Colon (tissue), 2 donors: ENCODE measurements around the gene ZNF106.

Experiments used
- FAIRE-seq: peaks from 2 replicates; lab custom pipeline; 2012; peaks lifted over from hg19 to GRCh38; lab: Jason Lieb, UNC
- donor health status: control.
- donor health status: control.

The ZNF106 gene

GRCh38 chr15:42474827-42475226, 16.1 kb downstream of the ZNF106 start:
- no peak for FAIRE-seq

DNA sequence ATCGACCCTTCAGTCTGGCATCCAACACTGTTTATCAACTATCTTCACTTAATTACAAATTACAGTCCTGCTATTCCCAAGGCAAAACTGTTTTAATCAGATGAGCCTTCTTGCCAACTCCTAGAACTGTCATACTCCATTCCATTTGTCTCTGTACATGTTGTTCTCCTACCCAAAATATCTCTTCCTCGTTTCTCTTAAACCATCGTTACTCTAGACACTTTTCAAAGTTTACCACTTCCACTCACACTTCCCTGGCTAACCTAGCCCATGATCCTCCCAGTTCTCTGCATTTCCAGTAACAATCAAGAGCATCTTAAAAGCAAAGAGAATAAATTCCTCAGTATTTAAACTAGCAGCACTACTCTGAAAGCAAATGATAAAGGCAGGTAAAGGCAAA, 19.9 kb downstream of the ZNF106 start:
- FAIRE-seq = no peak

- FAIRE-seq = no peak
Observed at GRCh38 chr15:42465520-42466259, 25.3 kb downstream of the ZNF106 start.

- FAIRE-seq = no peak
Observed at GRCh38 chr15:42461261-42461660, 29.7 kb downstream of the ZNF106 start.

GRCh38 chr15:42457445-42458442, 33.2 kb downstream of the ZNF106 start:
- FAIRE-seq = no peak

- FAIRE-seq = no peak
Observed at GRCh38 chr15:42456971-42457370, 34.0 kb downstream of the ZNF106 start.

DNA sequence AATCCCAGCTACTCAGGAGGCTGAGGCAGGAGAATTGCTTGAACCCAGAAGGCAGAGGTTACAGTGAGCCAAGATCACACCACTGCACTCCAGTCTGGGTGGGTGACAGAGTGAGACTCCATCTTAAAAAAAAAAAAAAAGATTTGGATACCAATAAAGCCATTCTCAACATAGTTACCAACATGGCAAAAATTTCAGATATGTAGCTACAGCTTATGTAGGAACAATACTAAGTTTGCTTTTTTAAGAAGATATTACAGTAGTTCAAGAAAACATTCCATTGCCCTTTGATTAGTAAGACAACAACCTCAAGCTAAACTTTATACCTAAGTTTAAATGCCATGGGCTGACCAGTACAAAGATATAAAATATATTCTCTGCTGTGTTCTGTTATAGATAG, 34.4 kb downstream of the ZNF106 start:
- FAIRE-seq = no peak

DNA sequence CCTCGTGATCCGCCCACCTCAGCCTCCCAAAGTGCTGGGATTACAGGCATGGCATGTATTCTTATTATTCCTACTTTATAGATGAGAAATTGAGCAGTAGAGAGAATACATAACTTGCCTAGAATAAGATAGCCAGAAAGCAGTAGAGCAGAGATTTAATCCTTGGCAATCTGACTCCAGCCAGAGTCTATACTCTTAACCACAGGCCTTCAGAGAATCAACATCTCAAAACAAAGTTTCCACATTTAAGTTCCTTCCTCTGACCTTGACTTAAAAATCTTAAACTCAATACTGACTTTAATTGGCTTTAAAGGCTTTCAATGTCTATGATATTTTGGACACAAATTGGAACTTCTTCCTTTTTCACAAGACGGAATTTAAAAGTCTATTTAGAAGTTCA, 37.1 kb downstream of the ZNF106 start:
- no peak for FAIRE-seq

DNA sequence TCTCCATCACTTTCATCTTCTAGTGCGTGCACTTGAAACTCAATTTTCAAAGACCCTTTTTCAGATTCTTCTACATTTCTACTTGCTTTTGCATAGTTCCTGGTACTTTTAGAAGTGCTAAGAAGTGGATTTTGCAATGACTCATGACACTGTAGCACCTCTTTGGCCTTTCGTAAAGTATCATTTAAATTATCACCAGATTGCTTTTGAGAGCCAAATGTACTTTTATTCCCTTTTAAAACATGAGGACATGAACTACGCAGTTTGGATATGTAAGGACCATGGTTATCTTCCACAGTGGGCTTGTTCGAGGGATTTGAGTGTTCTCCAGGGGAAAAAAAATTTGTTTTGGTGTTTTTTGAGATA, 40.5 kb downstream of the ZNF106 start:
- FAIRE-seq = no peak

- no peak for FAIRE-seq
Observed at GRCh38 chr15:42449770-42450424, 41.0 kb downstream of the ZNF106 start.

DNA sequence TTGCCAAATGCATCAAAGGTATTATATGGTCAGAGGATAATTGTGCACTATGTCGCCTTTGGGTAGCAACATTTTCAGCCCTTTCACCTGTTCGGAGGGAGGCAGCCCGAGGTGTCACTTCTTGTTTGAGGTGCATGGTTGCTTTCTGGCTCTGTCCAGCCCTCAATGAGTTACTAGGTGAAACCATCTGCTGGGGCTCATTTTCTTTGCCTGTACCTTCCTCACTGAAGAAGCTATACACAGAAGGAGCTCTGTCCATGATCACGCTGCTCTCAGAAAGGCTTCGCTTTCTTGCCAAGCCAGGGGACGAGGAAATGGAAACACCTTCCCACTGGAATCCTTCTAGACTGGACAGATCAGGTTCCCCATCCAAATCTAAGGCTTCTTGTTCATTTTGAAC, 42.7 kb downstream of the ZNF106 start:
- FAIRE-seq = no peak

- no peak for FAIRE-seq
Observed at GRCh38 chr15:42447599-42447998, 43.3 kb downstream of the ZNF106 start.

GRCh38 chr15:42445551-42445950, 45.4 kb downstream of the ZNF106 start:
- FAIRE-seq = no peak

DNA sequence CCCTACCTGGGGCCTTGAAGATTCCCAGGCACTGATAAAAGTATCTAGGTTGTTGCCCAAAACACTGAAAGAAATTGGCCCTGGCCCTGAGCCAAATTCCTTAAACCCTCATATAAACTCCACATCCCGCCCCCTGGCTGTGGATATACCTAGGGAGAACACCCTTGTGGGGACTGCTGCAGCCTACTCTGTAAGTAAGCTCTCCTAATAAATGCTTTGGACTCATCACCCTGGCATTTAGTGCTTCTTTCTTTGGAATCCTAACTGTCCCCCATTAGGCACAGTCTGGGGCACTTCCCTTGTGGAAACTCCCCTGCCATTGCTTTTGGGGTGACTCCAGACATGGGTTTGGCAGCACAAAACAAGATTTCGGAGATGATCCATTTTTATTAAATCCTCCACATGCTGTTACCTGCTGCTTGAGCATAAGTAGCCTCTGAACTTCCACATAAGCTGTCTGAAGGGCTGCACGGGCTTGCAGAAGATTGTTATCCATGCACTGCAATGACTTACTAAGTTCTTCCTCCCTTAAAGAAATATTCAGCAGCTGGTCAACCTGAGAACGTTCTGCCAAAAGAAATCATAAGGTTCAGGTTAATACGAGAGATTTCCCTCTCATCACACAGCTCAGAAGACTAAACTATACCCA, 46.4 kb downstream of the ZNF106 start:
- no peak for FAIRE-seq

DNA sequence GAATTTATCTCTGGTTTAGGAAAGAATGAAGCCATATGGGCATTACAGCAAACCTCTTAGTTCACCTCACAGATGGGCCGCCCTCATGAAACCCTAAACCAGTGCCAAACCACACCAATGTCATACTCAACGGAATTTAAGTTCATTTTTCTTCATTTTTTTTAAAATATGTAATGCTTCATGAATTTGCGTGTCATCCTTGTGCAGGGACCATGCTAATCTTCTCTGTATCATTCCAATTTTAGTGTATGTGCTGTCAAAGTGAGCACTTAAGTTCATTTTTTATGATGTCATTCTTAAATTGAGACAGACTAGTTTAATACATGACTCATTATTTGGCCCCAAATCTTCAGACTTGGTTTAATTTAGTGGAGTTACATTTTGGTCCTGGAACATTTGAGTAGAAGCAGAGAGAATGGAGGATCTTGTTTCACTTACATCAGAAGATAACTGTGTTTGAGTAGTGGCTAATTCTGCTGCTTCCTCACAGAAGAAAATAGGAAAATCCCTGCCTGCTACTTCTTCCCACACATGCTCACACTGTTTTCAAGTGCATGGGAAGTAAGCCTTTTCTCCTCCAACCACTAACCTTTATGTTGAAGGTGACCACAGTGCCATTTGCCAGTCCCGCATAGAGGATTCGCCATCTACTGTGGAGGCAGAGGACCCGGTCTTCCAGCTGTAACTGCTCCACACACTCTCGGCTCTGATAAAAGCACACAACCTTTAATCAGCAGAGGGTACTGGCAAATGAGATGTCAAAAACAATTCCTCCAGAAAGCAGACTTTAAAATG, 63.3 kb downstream of the ZNF106 start:
- no peak for FAIRE-seq

GRCh38 chr15:42421376-42421775, 69.6 kb downstream of the ZNF106 start:
- no peak for FAIRE-seq

- FAIRE-seq = no peak
Observed at GRCh38 chr15:42419369-42419768, 71.6 kb downstream of the ZNF106 start.

DNA sequence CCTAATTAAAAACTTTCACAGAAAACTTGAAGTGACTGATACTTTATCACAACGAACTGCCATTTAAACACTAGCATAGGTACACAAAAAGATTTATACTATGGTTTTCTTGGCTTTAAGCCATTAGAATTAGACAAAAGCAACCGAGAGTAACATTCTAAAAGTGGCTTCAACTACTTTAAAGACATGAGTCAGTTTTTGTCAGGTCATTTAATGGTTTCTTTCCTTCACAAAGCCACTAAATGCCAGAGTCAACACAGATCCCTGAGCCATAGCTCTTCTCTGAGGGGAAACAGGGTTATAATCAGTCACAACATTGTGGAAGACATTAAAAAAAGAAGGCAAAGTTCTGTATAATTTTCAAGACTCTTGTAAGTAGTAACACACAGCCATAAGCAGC, 77.0 kb downstream of the ZNF106 start:
- FAIRE-seq = no peak

DNA sequence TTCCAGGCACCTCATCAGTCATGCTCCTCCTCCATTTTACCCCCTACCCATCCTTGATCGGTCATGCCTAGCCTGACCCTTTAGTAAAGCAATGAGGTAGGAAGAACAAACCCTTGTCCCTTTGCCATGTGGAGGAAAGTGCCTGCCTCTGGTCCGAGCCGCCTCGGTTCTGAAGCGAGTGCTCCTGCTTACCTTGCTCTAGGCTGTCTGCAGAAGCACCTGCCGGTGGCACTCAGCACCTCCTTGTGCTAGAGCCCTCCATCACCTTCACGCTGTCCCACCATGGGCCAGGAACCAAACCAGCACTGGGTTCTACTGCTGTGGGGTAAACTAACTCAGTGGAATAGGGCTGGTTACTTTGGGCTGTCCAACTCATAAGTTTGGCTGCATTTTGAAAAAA, 79.1 kb downstream of the ZNF106 start:
- FAIRE-seq = no peak

GRCh38 chr15:42409011-42409410, 81.9 kb downstream of the ZNF106 start:
- no peak for FAIRE-seq

DNA sequence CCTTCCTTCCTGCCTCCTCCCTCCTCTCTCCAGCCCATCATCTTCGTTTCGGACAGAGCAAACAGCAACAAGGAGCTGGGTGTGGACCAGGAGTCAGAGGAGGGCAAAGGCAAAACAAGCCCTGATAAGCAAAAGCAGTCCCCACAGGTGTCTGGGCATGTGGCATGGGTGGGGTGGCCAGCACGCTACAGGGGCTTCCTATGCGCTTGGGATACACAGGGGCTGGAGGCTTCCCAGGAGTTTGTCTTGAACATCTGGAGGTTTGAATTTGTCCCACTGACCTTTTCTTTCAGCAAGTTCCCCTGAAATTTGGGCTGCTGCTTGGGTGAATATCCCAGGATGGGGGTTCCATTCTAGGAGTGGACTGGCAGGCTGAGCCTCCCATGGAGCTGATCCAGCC, 82.8 kb downstream of the ZNF106 start:
- no peak for FAIRE-seq
